ENCODE results near the gene PPM1N. TPM values are rescaled to one million over a fixed set of nuclear protein-coding genes. Genes with fewer than 3 reads are reported as not detected.

PPM1N gene
- total and polyA plus RNA-seq, 8 donors = 0.22 to 2.1 (median 0.32) TPM

GRCh38 chr19:45462174-45462573 lies 36.1 kb upstream of the PPM1N start:
- no peaks in the 10 kb centered on the region for H3K36me3 ChIP-seq
- no peaks in the 10 kb centered on the region for H3K9me3 ChIP-seq
- no peak overlapping the region for H3K4me3 ChIP-seq
- no peaks in the 10 kb centered on the region for H3K4me1 ChIP-seq
- ATAC-seq (no peak), FAIRE-seq (no peak), DNase-seq (no peak)
- intact Hi-C loops (cut with DNase I) = no loop called here
- TF ChIP-seq CTCF (IDR thresholded peaks at IDR 0.05) = no peak
- no peak overlapping the region for H3K27ac ChIP-seq
- H3K27me3 ChIP-seq = no peaks in the 10 kb centered on the region
- 64 to 74% methylated on average over 4 of the region's 4 CpGs for WGBS, 2 donors

GRCh38 chr19:45463241-45463640 lies 35.0 kb upstream of the PPM1N start:
- FAIRE-seq = no peak
- H3K9me3 ChIP-seq = no peaks in the 10 kb centered on the region

GRCh38 chr19:45464274-45464673 lies 34.0 kb upstream of the PPM1N start:
- 76 to 88% methylated on average over 2 of the region's 2 CpGs for WGBS, 2 donors
- Histone ChIP-seq H3K27ac (no peak overlapping the region), H3K9me3 (no peaks in the 10 kb centered on the region), H3K36me3 (no peaks in the 10 kb centered on the region), H3K4me3 (no peak overlapping the region), H3K27me3 (no peaks in the 10 kb centered on the region), H3K4me1 (peaks cover 0 to 9% (median 7%) of the 10 kb centered on the region in 3 donors)
- intact Hi-C loops (cut with DNase I) = no loop called here
- DNase-seq = no peak
- no peak for ATAC-seq
- FAIRE-seq = no peak
- no peak for TF ChIP-seq CTCF (IDR thresholded peaks at IDR 0.05)

More at GRCh38 chr19:45463241-45463640, 35.0 kb upstream of the PPM1N start:
- intact Hi-C loops (cut with DNase I) = no loop called here
- no peak for DNase-seq
- Histone ChIP-seq H3K4me3 (no peak overlapping the region), H3K4me1 (peaks cover 0 to 4% (median 3%) of the 10 kb centered on the region in 3 donors), H3K27me3 (no peaks in the 10 kb centered on the region), H3K36me3 (no peaks in the 10 kb centered on the region), H3K27ac (no peak overlapping the region)
- ATAC-seq = no peak
- WGBS, 2 donors = 63 to 79% methylated on average over 4 of the region's 4 CpGs
- no peak for TF ChIP-seq CTCF (IDR thresholded peaks at IDR 0.05)

GRCh38 chr19:45464852-45465441 lies 33.3 kb upstream of the PPM1N start:
- intact Hi-C loops (cut with DNase I) = no loop called here
- no peak for ATAC-seq
- no peak for FAIRE-seq
- Histone ChIP-seq H3K4me1 (peaks cover 0 to 9% (median 9%) of the 10 kb centered on the region in 3 donors), H3K36me3 (no peaks in the 10 kb centered on the region), H3K9me3 (no peaks in the 10 kb centered on the region), H3K4me3 (no peak overlapping the region), H3K27ac (no peak overlapping the region), H3K27me3 (no peaks in the 10 kb centered on the region)
- DNase-seq = no peak
- WGBS, 2 donors = 48 to 56% methylated on average over 8 of the region's 8 CpGs
- no peak for TF ChIP-seq CTCF (IDR thresholded peaks at IDR 0.05)

- peak overlapping the region in 3 of 4 donors; percentile 89 to 96 (median 93) for H3K27ac ChIP-seq
- no peaks in the 10 kb centered on the region for H3K27me3 ChIP-seq
- ATAC-seq (no peak), DNase-seq (no peak), FAIRE-seq (no peak)
- peak overlapping the region in 3 of 4 donors; percentile 33 to 64 (median 54) for H3K4me3 ChIP-seq
- 1 to 3% methylated on average over 11 of the region's 11 CpGs for WGBS, 2 donors
- TF ChIP-seq CTCF (IDR thresholded peaks at IDR 0.05) = no peak
- peaks cover 0 to 13% (median 9%) of the 10 kb centered on the region in 3 donors for H3K4me1 ChIP-seq
- no peaks in the 10 kb centered on the region for H3K36me3 ChIP-seq
- intact Hi-C loops (cut with DNase I) = no loop called here
- H3K9me3 ChIP-seq = no peaks in the 10 kb centered on the region
Measured at GRCh38 chr19:45467115-45467455, 31.2 kb upstream of the PPM1N start.

Data from pancreas (tissue), 10 donors.